HL-60 (cell line): ENCODE measurements around the gene LRRC38.

Experiments used
- DNase-seq, 2 experiments: peaks; one replicate each; pipeline ENCODE4 v3.0.0-alpha.2; 2010 to 2020; ENCODE audit warnings: low read depth in 1 of 2, low spot score in 1 of 2
- H3K27ac ChIP-seq: fragments of 250-450 bp; sonication (Bioruptor Pico); replicated peaks from 2 replicates; pipeline ENCODE4 v1.5.1; 2020; ENCODE audit warnings: mild to moderate bottlenecking, moderate library complexity
- H3K27me3 ChIP-seq: fragments of 250-450 bp; sonication (Bioruptor Pico); 2 replicates; pipeline ENCODE4 v1.5.1; 2021; ENCODE audit warnings: mild to moderate bottlenecking, moderate library complexity; ENCODE audit not compliant: insufficient read depth, poor library complexity, severe bottlenecking
- H3K4me3 ChIP-seq: replicated peaks from 2 replicates; pipeline ENCODE4 v1.5.1; 2011; ENCODE audit warnings: mild to moderate bottlenecking, control low read depth, low read length; ENCODE audit not compliant: insufficient read depth
- GABPA ChIP-seq: IDR thresholded peaks from 2 replicates; pipeline ENCODE4 v1.6.1; 2012; ENCODE audit warnings: low read depth
- POLR2AphosphoS5 ChIP-seq: IDR thresholded peaks from 2 replicates; pipeline ENCODE4 v1.6.1; 2012; ENCODE audit warnings: low read depth
- REST ChIP-seq: IDR thresholded peaks from 2 replicates; pipeline ENCODE4 v1.6.1; 2012; ENCODE audit warnings: low read depth; ENCODE audit not compliant: insufficient replicate concordance
- SPI1 ChIP-seq: IDR thresholded peaks from 2 replicates; pipeline ENCODE4 v1.6.1; 2012; ENCODE audit warnings: low read depth, mild to moderate bottlenecking, borderline replicate concordance
- TF ChIP-seq, protein P1 (sequence below): IDR thresholded peaks from one replicate; pipeline ENCODE4 v1.5.1; 2011; ENCODE audit warnings: low read length, control low read depth, inconsistent platforms; ENCODE audit not compliant: insufficient read depth

The LRRC38 gene

GRCh38 chr1:13516606-13517005 lies 2.8 kb upstream of the LRRC38 start:
- DNase-seq, result no peak
- H3K27me3 ChIP-seq, result peaks cover 17% of the 10 kb centered on the region
- no peak overlapping the region for H3K27ac ChIP-seq
- no peak overlapping the region for H3K4me3 ChIP-seq
- TF ChIP-seq, protein P1, sequence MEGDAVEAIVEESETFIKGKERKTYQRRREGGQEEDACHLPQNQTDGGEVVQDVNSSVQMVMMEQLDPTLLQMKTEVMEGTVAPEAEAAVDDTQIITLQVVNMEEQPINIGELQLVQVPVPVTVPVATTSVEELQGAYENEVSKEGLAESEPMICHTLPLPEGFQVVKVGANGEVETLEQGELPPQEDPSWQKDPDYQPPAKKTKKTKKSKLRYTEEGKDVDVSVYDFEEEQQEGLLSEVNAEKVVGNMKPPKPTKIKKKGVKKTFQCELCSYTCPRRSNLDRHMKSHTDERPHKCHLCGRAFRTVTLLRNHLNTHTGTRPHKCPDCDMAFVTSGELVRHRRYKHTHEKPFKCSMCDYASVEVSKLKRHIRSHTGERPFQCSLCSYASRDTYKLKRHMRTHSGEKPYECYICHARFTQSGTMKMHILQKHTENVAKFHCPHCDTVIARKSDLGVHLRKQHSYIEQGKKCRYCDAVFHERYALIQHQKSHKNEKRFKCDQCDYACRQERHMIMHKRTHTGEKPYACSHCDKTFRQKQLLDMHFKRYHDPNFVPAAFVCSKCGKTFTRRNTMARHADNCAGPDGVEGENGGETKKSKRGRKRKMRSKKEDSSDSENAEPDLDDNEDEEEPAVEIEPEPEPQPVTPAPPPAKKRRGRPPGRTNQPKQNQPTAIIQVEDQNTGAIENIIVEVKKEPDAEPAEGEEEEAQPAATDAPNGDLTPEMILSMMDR, result no peak
- TF ChIP-seq REST, result no peak
- TF ChIP-seq SPI1, result no peak
- no peak for TF ChIP-seq POLR2AphosphoS5
- no peak for TF ChIP-seq GABPA

- no peak overlapping the region for H3K27ac ChIP-seq
- TF ChIP-seq POLR2AphosphoS5, result no peak
- no peak for TF ChIP-seq SPI1
- no peak for TF ChIP-seq GABPA
- TF ChIP-seq, protein P1, result no peak
- TF ChIP-seq REST, result no peak
- no peak for DNase-seq
- H3K4me3 ChIP-seq, result no peak overlapping the region
- peaks cover 17% of the 10 kb centered on the region for H3K27me3 ChIP-seq
Measured at GRCh38 chr1:13514821-13515220, 1.0 kb upstream of the LRRC38 start.

DNA sequence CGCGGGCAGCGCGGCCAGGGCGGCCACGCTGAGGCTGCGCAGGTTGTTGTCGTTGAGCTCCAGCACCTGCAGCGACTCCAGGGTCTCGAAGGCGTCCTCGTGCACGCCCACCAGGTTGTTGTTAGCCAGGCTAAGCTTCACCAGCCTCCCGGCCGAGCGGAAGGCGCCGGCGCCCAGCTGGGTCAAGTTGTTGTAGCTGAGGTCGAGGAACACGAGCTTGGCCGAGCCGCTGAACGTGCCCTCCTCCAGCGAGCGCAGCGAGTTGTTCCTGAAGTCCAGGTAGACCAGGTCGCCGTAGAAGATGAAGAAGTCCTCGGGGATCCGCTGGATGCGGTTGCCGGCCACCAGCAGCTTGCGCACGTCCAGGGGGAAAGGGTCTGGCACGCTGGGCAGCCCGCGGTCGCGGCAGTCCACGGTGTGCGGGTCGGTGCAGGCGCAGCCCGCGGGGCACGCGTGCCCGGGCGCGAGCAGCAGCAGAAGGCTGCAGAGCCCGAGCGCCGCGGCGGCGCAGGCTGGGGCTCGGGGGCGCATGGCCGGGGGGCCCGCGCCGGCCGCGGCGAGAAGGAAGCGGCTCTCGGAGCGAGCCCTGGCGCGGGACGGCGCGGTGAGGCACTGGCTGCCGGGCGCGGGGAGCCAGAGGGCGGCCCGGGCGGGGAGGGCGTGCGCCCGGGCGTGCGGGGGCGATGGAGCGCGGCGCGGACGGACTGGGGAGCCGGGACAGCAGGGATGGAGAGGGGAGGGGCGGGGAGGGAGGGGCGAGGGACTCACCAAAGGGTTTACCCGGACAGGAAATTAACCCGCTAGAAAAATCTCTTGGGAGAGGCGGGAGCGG lies 524 bp downstream of the LRRC38 start:
- TF ChIP-seq, protein P1, result no peak
- no peak for TF ChIP-seq POLR2AphosphoS5
- no peak for TF ChIP-seq GABPA
- no peak for TF ChIP-seq SPI1
- no peak for TF ChIP-seq REST
- no peak for DNase-seq
- H3K27me3 ChIP-seq, result peaks cover 17% of the 10 kb centered on the region
- no peak overlapping the region for H3K4me3 ChIP-seq
- no peak overlapping the region for H3K27ac ChIP-seq
